HG03139 (cell line): ENCODE measurements around the gene STAT3.
"Not testable (repeated sequence)": the region's sequence is repeated elsewhere in the genome, so short reads cannot be mapped to it uniquely, and the experiment has no call there.

Source experiments
- ATAC-seq: cut with Tn5 transposase; IDR thresholded peaks from one replicate; pipeline ENCODE4 v1.9.1; 2021; ENCODE audit not compliant: unreplicated experiment

The STAT3 gene

GRCh38 chr17:42264366-42264765 is 123.9 kb downstream of the STAT3 start:
- not testable (repeated sequence) for ATAC-seq
